Thyroid gland (tissue), 4 donors: ENCODE measurements around the gene PNPLA2. TPM values are rescaled to one million over a fixed set of nuclear protein-coding genes. Genes with fewer than 3 reads are reported as not detected.

Source experiments
- DNase-seq, 2 donors: peaks; one replicate each; pipeline ENCODE4 v3.0.0-alpha.2; 2019
- H3K27ac ChIP-seq, 3 donors: fragments of 200-600 bp; sonication (generic); 1 replicate in 2 of 3; 2 replicates in 1 of 3; pipeline ENCODE4 v1.5.1; 2016 to 2019; ENCODE audit warnings: mild to moderate bottlenecking in 1 of 3, moderate library complexity in 1 of 3
- H3K27me3 ChIP-seq: fragments of 200-600 bp; sonication (generic); one replicate; pipeline ENCODE4 v1.5.1; 2019
- H3K36me3 ChIP-seq, 2 donors: fragments of 200-600 bp; sonication (generic); one replicate each; pipeline ENCODE4 v1.5.1; 2016 to 2019
- H3K4me1 ChIP-seq, 2 donors: fragments of 200-600 bp; sonication (generic); one replicate each; pipeline ENCODE4 v1.5.1; 2017 to 2019
- H3K4me3 ChIP-seq, 3 donors: fragments of 200-600 bp; sonication (generic); replicated peaks in 1 of 3; 1 replicate in 2 of 3; 2 replicates in 1 of 3; pipeline ENCODE4 v1.5.1; 2016; ENCODE audit warnings: mild to moderate bottlenecking in 1 of 3
- H3K9me3 ChIP-seq: fragments of 200-600 bp; sonication (generic); one replicate; pipeline ENCODE4 v1.5.1; 2017
- POLR2A ChIP-seq, 2 donors: fragments of 450-650 bp; IDR thresholded peaks; one replicate each; pipeline ENCODE4 v1.6.1; 2017; ENCODE audit warnings: antibody characterized with exemption in 2 of 2, mild to moderate bottlenecking in 2 of 2, moderate library complexity in 1 of 2
- WGBS, 2 donors: methylation state at CpG; one replicate each; pipeline ENCODE4 v1.1.5; 2017; 5-methylcytosine and 5-hydroxymethylcytosine counted together
- intact Hi-C: fragments of 100-400 bp; cut with DNase I; formaldehyde crosslinking; loops from one replicate; pipeline ENCODE4 v1.15.1; 2023
- total RNA-seq, 4 donors: library from RNA; depleted of rRNA; stranded (reverse); fragments of >200 nt; gene quantifications; one replicate each; pipeline ENCODE4 v1.2.3, GENCODE V29; 2016
- TF ChIP-seq, protein P1 (sequence below), 6 experiments: fragments of 200-600 bp in 3 of 6; fragments of 450-650 bp in 3 of 6; sonication (generic) in 3 of 6; IDR thresholded peaks; one replicate each; pipeline ENCODE4 v1.5.1; 2016 to 2019; ENCODE audit warnings: antibody characterized with exemption in 6 of 6, mild to moderate bottlenecking in 2 of 6, inconsistent platforms in 1 of 6, moderate library complexity in 1 of 6

The PNPLA2 gene
- total RNA-seq, 4 donors from 2014 or later: 35.8 to 95.0 (median 57.6) TPM

DNA sequence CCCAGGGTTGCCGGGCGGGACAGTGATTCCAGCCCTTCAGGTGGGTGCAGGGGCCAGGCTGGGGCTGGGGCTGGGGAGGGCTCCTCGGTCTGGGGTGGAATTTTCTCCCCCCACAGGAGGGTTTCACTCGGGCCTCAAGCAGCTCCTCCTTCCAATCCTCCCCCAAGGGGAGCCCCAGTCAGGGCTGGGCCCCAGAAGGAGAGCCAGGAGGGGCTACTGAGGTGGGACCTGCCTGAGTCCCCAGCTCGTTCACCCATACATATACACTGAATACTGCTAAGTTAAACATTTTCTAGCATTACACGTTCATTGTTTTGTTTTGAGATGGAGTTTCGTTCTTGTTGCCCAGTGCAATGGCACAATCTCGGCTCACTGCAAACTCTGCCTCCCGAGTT is 7.5 kb downstream of the PNPLA2 start:
- no peaks in the 10 kb centered on the region for H3K9me3 ChIP-seq
- no peak overlapping the region for H3K4me3 ChIP-seq
- WGBS, 2 donors: 78 to 83% methylated on average over 7 to 9 of the region's 9 CpGs
- peaks cover 48 to 58% of the 10 kb centered on the region in 2 donors for H3K4me1 ChIP-seq
- intact Hi-C loops: loop anchor here (10.0 kb wide), 1 partner anchor 89 kb away; the partner anchor contains the start of gene CHID1
- no peaks in the 10 kb centered on the region for H3K27me3 ChIP-seq
- DNase-seq: no peak
- peaks cover 28 to 36% of the 10 kb centered on the region in 2 donors for H3K36me3 ChIP-seq
- TF ChIP-seq, protein P1, sequence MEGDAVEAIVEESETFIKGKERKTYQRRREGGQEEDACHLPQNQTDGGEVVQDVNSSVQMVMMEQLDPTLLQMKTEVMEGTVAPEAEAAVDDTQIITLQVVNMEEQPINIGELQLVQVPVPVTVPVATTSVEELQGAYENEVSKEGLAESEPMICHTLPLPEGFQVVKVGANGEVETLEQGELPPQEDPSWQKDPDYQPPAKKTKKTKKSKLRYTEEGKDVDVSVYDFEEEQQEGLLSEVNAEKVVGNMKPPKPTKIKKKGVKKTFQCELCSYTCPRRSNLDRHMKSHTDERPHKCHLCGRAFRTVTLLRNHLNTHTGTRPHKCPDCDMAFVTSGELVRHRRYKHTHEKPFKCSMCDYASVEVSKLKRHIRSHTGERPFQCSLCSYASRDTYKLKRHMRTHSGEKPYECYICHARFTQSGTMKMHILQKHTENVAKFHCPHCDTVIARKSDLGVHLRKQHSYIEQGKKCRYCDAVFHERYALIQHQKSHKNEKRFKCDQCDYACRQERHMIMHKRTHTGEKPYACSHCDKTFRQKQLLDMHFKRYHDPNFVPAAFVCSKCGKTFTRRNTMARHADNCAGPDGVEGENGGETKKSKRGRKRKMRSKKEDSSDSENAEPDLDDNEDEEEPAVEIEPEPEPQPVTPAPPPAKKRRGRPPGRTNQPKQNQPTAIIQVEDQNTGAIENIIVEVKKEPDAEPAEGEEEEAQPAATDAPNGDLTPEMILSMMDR (IDR thresholded peaks at IDR 0.05): no peak
- no peak for TF ChIP-seq POLR2A (IDR thresholded peaks at IDR 0.05)
- no peak overlapping the region for H3K27ac ChIP-seq

DNA sequence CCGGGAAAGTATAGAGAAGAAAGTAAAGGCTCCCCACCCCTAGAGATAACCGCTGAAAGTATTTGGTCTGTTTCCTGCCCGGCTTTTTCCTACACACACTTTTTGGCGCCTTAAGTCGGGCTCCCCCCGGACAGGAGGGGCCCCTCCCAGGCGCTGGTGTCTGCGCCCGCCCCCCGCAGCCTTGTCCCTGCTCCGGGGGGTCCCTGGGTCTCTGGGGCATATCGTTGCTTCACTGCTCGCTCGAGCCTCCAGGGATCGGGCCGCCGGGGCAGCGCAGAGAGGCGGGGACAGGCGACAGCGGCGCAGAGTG is 8.1 kb downstream of the PNPLA2 start:
- intact Hi-C loops: loop anchor here (10.0 kb wide), 1 partner anchor 88 kb away; the partner anchor contains the start of gene CHID1
- peak overlapping the region in 2 of 3 donors; percentile 49 to 56 for H3K27ac ChIP-seq
- no peak for TF ChIP-seq POLR2A (IDR thresholded peaks at IDR 0.05)
- TF ChIP-seq, protein P1 (IDR thresholded peaks at IDR 0.05): no peak
- peaks cover 43 to 52% of the 10 kb centered on the region in 2 donors for H3K4me1 ChIP-seq
- no peak for DNase-seq
- H3K9me3 ChIP-seq: no peaks in the 10 kb centered on the region
- no peaks in the 10 kb centered on the region for H3K27me3 ChIP-seq
- H3K4me3 ChIP-seq: peak overlapping the region in 1 of 3 donors; percentile 36
- 3 to 6% methylated on average over 5 to 12 of the region's 22 CpGs for WGBS, 2 donors
- peaks cover 28 to 36% of the 10 kb centered on the region in 2 donors for H3K36me3 ChIP-seq

DNA sequence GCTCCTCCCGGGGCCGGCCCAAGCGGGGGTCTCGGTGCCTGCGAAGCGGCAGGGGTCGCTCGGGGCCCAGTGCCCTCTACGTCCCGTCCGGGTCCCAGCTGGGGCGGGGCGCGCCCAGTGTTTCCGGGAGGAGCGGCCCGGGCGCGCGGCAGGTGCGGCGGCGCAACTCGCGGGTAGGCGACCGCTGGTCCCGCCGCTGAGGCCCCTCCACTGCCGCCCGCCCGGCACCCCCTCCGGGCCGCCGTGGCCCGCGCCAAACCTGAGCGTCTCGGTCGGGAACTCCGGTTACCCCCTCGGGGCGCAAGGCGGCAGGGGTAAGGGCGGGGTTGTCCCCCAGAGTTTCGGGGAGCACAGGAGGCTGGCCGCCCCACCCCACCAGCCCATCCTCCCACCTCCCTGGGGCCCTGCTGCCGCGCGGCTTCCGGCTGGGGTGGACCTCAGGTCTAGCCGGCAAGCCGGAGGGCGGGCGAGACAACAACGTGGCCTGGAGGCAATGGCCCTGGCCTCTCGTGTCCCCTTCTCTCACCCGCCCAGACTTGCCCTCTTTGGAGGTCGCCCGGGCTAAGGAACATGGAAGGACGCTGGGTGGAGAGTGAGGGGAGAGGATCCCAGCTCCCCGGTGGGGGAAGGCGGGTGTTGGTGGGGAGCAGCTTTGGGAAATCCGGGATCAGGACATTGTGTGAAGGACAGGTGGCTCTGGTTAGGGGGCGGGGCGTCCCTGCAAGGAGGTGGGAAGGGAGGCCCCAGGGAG is 8.6 kb downstream of the PNPLA2 start:
- Histone ChIP-seq H3K4me3 (peak overlapping the region in 1 of 3 donors; percentile 36), H3K27ac (peak overlapping the region in 2 of 3 donors; percentile 49 to 56)
- 14 to 21% methylated on average over 10 to 13 of the region's 66 CpGs for WGBS, 2 donors

DNA sequence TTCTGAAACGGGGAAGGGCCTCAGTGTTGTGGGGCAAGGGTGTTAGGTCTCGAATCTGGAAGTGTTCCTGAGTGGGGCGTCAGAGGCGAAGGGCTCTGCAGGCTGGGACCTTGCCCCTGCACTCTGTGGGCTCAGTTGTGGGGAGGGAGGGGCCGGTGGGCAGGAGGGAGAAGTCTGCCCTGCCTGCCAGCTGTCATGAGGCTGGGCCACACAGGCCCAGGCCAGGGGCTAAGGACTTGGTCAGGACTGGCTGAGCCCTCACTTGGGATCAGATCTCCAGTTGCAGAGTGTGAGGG is 9.1 kb downstream of the PNPLA2 start, which contains the start of gene CRACR2B:
TSS of gene CRACR2B (plus strand) at position 23 of the 296 bp plus-strand sequence. CDS start 689 bp downstream, outside the sequence.
- H3K27me3 ChIP-seq: no peaks in the 10 kb centered on the region
- no peak for DNase-seq
- H3K4me1 ChIP-seq: peaks cover 51 to 59% of the 10 kb centered on the region in 2 donors
- peak within 1 kb of the TSS in 2 of 3 donors; percentile 49 to 56 for H3K27ac ChIP-seq
- intact Hi-C loops: loop anchor here (10.0 kb wide), 1 partner anchor 87 kb away; the partner anchor contains the start of gene CHID1
- H3K36me3 ChIP-seq: peaks cover 24 to 27% of the 10 kb centered on the region in 2 donors
- 54 to 67% methylated on average over 5 of the region's 5 CpGs for WGBS, 2 donors
- TF ChIP-seq, protein P1 (IDR thresholded peaks at IDR 0.05): no peak
- no peak for TF ChIP-seq POLR2A (IDR thresholded peaks at IDR 0.05)
- no peaks in the 10 kb centered on the region for H3K9me3 ChIP-seq
- H3K4me3 ChIP-seq: peak within 1 kb of the TSS in 1 of 3 donors; percentile 36

More for the DNA sequence above, 8.6 kb downstream of the PNPLA2 start:
- Histone ChIP-seq H3K36me3 (peaks cover 27 to 33% of the 10 kb centered on the region in 2 donors), H3K9me3 (no peaks in the 10 kb centered on the region), H3K4me1 (peaks cover 49 to 56% of the 10 kb centered on the region in 2 donors), H3K27me3 (no peaks in the 10 kb centered on the region)
- DNase-seq: no peak
- TF ChIP-seq, protein P1 (IDR thresholded peaks at IDR 0.05): no peak
- TF ChIP-seq POLR2A (IDR thresholded peaks at IDR 0.05): no peak
- intact Hi-C loops: loop anchor here (10.0 kb wide), 1 partner anchor 87 kb away; the partner anchor contains the start of gene CHID1
